HG03469 (cell line): ENCODE measurements around the gene ZNF683.

Experiments used
- ATAC-seq: cut with Tn5 transposase; IDR thresholded peaks from one replicate; pipeline ENCODE4 v1.9.1; 2021; ENCODE audit warnings: mild to moderate bottlenecking, moderate library complexity, moderate number of reproducible peaks; ENCODE audit not compliant: unreplicated experiment

ZNF683 gene

DNA sequence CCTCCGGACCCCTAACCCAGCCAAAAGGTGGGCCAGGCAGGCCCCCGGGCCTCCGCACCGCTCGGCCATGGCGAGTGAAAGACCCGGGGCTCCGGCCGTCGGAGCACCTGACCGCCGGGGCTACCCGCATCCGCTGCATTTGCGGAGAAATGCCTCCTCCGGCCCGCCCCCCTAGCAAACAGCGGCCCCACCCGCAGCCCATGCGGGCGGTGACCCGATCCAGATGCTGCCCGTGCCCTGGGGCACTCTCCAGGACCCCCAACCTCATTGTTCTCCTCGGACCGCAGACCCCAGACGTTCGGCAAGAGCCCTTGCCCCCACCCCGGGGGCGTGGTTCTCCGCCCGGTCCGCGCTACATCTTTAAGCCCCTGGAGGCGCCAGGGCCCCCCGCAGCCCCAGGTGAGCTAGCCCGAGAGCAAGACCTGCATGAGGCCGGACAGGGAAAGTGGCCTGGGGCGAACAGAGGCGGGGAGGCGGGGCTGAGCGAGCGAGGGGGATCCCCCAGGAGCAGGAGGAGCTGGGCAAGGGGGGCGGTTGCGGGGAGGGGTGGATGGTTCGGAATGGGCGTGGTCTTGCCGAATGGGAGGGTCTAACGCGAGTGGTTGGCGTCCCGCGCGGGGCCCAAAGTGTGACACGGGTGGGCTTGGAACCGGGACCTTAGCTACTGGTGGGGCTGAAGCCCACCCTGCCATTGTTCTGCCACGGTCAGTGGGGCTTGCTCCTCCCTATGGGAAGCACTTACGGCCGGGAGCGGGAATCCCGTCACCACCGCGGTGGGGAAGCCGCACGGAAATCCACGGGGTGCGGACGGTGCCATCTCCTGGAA, 12.4 kb downstream of the ZNF683 start:
- no peak for ATAC-seq

DNA sequence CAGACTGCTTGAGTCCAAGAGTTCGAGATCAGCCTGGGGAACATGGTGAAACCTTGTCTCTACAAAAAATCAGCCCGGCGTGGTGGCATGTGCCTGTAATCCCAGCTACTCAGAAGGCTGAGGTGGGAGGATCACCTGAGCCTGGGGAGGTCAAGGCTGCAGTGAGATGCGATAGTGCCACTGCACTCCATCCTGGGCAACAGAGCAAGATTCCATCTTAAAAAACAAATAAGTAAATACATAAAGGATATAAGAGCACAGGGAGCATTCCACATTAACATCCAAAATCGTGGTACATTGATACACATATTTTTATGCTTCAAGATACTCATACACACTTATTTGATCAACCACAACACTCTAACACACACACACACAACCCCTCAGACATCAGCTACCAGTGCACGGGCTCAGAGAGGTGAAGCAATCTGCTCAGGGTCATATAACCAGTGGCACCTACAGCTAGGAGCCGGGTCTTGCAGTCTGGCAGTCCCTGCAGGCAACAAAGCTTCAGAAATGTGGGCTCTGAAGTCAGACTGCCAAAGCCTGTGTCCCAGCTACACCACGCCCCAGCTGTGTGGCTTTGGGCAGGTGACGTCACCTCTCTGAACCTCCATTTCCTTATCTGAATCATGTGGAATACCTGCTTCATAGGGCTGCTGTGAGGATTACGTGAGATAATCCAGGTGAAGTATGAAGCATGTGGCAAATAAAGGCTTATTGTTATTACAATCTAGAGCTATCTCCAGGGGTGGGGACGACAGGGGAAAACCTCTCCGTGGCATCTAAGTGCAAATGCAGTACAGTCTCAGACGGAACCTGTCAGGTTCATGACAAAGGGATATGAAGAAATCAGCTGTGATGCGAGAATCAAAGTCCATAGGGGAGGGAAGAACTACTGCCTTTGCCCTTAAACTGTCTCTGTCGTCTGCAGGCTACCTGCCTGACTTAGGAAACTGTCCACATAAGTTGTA, 13.9 kb downstream of the ZNF683 start:
- no peak for ATAC-seq

DNA sequence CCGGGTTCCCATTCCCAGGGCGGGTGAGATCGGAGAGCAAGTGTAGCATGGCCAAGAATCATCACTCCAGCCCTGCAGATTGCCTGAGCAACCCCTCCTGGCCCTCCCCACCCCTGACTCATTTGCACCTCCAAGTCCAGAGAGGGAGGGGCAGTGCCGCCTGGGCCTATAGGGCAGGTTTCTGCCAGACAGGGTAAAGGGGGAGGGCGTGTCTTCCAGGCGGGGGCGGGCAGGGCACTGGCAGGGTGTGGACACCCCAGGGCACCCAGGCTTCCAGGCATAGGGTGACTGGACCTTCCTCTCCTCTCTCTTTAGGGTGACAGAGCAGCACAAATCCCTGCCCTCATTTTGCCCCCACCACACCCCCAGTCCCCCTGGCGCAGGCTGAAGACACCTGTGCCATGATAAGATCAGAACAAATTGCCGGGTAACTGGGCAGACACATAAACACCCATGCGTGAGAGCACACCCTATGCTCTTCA, 15.4 kb downstream of the ZNF683 start:
- ATAC-seq: no peak

DNA sequence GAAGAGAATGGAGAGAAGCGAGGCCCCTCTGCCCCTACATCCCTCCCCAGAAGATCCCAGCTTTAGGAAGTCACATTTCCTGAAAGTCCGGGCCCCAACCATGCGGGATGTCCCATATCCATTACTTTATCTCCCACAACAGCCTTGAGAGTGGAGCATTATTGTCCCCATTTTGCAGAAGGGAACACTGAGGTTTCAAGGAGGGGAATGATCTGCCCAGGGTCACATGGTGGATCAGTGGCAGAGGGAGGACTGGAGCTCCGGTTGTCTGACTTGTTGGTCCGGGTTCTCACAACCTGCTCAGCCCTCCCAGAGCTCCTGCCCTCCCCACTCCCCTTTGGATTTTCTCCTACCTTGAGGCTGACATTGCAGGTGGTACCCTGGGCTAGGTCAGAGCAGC, 16.4 kb downstream of the ZNF683 start:
- no peak for ATAC-seq

DNA sequence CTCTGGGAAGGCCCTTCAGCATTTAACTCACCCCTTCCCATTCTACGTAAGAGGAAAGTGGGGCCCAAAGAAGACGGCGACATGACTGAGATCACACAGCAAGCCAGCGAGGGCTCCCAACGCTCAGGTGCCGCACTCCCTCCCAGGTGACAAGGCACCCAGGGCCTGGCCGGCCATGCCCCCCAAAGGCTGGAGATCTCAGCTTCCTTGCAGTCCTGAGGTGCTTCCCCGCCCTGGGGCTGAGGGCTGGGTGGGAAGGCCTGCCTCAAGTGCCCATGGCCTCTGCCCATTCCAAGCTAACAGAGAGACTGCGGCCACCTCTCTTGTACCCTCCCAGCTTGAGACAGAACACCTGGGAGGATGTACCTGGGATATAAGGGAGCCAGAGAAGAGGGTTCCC, 17.6 kb downstream of the ZNF683 start:
- no peak for ATAC-seq

DNA sequence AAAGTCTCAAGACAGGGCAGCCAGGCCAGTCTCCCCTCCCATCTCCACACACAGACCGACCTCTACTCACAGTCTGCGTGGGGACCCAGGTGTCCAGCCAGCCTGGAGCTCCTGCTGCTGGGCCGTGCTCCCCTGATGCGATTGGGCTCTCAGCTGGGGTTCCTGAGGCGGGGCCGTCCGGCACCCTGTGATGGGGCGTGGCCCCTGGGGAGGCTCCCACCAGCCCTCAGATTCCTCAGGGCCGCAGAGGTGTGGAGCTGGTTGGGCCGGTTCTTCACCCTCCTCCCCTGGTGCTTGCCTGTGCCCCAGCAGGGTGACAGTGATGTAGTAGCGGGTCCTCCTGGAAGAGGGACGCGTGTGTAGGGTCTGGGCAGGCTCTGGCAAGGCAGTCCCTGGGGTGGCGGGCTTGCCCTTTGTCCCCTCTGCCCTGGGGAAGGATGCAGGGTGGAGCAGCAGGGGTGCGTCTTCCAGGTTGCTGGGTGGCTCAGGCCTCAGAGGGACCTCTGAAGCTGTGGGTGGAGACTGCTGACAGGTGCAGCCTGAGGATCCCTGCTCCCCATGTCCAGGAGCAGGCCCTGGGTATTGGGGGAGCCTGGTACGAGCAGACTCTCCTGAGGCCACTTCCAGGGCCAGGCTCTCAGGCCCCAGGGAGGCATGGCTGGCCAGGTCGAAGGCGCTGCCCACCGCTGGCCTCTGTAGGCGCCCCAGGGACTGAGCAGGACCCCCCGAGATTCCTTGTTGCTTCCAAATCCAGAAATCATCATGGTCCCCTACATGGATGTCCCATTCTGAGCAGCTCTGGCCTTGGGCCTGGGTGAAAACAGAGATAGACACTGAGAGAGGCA, 18.4 kb downstream of the ZNF683 start, which contains the start of gene CRYBG2:
TSS of gene CRYBG2 (minus strand) at position 155 of the 845 bp plus-strand sequence. CDS start 7,473 bp downstream, outside the sequence.
- ATAC-seq: no peak

DNA sequence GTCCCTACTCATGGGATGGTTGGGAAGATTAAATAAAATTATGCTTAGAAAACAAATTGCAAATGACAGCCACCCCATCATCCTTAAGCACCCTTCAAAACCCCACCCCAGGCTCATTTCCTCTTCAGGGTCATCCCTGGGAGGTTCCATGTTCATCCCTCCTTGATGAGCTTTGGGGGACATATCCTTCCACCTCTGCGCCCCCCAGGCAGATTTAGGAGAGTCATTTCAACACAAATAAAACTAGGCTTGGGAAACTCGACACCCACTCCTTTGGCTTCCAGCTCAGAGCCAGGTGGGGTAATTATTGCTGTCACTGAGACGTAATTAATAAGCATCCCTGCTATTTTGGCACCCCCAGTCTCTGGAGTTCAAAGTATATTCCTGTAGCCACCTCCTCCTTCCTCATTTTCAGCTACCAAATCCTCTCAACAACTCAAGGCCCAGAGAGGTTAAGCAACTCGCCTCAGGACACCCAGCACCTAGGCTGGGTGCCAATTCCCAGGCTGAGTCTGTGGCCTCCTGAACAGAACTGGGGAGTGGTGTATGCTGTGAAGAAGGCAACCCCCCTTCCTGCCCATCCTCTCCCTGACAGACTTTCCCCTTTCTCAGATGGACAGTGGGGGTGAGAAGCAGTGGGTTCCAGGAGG, 19.2 kb downstream of the ZNF683 start:
- no peak for ATAC-seq

DNA sequence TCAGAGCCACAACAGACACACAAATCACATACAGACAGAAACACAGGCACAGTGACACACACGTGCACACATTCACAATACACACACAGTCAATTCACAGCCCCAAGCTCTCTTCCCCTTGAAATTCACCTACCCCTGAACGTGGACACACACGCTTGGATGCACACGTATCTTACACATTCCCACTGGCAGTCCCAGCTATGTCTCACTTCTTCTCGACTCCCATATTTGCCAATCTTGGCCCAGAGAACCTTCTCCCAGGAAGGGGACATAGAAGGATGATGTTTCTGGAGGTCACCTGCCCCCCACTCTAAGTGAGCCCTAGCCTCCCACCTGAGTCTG, 20.2 kb downstream of the ZNF683 start:
- ATAC-seq: no peak

DNA sequence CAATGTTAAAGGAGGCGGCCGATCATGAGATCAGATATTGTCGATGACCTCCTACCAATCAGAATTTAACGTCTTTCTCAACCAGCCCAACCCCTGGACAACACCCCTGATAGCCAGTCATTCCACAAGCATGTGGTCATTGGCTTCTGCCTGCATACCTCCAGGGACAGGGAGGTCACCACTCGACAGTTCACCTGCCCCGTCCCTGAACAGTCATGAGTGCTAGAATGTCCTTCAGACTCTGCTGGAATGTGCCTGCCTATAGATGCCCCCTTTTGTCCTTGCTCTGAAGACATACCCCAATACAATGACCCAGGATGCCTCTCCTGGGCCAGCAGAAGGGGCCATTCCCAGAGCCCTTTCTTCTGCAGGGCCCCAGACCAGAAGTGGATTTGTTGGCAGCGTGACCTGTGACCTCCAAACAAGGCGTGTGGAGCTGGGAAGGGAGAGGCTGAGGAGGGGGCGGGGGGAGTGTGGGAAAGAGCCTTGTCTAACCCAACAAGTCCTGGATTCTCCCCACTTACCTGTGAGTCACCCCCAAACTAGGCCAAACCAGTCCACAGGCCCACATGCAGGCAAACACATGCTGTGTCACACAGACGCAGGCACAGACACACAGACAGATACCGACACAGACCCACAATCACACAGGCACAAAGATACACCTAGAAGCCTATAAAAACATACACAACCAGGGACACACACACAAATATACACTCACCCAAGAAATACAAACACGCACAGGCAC, 20.8 kb downstream of the ZNF683 start:
- no peak for ATAC-seq

DNA sequence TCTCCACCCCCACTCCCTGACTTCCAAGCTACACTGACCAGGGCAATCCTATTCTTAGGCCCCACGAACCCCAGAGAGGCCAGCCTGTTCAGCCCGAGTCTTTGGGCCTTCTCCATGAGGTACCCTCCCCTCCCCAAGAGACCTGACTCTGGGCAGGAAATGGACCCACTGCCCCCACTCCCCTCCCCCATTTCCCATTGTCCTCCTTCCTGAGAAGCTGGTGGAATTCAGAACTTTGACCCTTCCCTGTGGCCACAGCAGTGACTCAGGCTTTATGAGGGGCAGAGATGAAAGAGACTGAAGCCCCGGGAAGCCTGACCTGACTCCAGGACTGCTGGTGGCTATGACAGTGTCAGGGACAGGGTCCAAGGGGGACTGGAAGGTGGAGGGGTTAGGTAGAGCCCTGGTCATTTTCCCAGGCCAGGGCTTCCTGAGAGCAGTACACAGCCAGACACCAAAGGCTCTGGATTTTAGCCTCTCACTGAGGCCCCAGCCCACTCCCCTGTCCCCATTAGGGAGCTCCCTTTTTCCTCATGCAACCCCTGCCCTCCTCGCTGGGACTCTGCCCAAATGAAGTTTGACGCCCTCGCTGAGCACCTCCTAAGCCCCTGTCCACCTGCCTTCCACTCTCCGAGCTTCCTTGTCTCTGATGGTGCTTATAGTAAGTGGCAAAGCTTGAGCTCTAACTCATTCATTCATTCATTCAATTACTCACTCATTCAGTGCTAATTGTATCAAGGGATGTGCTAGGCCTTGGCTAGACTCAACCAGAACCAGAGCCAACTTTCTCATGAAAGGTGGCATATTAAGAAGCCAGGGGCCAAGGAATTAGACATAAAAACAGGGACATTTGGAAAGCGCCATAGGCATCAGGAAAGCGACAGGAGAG, 21.6 kb downstream of the ZNF683 start:
- no peak for ATAC-seq

DNA sequence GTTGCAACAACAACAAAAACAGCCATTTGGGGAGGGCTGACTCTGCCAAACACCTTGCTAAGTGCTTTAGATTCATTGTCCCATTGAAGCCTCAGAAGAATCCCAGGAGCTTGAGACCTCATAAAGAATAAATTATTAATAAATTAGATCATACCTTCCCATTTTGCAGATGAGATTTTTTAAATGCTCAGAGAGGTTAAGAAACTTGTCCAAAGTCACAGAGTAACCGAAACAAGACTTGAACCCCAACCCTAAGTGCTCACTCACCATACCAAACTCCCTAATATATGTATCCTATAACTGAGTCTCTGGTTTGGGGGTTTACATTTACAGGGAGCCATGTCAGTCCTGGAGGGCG, 22.2 kb downstream of the ZNF683 start:
- no peak for ATAC-seq

DNA sequence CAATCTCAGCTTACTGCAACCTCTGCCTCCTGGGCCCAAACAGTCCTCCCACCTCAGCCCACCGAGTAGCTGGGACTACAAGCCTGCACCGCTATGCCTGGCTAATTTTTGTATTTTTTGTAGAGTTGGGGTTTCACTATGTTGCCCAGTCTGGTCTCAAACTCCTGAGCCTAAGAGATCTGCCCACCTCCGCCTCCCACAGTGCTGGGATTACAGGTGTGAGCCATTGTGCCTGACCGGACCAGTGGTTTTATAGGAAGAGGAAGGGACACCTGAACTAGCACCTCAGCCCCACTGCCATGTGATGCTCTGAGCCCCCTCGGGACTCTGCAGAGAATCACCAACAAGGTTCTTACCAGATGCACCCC, 22.7 kb downstream of the ZNF683 start:
- no peak for ATAC-seq

DNA sequence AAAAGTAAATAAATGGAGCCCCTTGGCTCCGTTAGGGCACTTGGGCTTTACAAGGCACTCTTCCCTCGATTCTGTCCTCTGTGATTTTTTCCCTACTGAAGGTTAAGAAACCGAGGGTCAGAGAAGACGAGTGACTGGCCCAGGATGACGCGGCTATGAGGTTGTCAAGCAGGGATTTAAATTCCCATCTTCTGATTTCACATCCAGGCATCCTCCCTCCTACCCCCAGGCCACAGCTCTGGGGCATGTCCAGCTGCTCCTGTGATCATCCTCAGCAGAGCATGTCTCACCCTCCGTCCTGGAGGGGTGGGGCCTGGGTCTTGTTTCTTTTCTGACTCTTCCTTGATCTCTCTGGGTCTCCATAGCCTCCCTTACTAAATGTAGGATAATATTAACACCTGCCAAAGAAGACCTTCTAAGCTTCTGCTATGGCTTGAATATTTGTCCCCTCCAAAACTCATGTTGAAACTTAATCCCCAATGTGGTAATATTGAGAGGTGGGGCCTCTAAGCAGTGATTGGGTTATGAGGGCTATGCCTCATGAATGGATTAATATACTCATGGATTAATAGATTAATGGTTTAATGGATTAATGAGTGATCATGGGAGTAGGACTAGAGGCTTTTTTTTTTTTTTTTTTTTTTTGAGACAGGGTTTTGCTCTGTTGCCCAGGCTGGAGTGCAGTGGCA, 23.2 kb downstream of the ZNF683 start:
- ATAC-seq: no peak

DNA sequence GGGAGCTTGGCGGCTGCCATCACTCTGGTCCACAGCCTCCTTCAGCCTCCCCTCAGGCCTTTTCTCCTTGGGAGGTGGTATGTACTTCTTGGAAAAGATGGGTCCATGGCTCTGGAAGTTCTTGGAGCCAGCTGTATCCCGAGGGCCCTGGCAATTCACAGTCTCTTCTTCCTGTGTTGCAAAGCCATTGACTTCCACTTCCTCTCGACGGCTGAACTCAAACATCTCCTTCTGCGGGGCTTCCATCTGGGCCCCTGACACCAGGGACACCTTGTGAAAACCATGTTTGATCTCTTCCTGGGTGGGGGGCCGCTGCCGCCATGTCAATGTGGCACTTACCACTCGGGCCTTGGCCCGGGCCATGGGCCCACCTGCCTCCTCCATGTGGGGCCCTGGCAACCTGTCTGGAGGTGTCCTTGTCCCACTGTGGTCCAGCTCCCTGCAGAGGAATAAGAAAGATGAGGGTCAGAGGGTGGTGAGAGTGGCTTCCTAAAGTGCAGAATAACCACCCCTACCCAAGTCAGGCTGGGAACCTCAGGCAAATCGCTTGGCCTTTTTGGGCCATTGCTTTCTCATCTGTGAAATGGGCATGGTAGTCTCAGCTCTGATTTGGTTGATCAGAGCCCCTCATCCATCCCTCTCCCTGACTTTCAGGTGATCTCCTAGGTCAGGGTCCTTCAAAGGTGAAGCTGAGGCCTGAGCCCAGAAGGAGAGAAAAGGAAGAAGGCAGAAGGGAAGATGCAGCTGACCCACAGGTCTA, 26.1 kb downstream of the ZNF683 start:
- no peak for ATAC-seq

DNA sequence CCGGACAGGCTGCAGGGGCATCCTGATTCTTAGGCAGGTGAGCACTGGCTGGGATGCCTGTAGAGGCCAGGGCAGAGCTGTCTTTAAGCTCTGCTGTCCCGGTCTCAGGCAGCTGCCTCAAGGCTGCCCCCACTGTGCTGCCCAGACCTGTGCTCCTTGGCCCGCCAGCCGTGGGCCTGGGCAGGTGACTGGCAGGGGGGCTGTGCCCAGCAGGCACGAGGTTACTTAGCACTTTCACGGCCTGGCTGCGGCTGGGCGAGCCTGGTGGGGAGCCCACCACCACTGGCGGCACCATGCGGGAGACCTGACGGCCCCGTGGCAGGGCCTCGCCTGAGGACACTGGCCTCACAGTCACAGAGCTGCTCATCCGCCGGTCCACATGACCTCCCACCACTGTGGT, 26.8 kb downstream of the ZNF683 start:
- no peak for ATAC-seq

DNA sequence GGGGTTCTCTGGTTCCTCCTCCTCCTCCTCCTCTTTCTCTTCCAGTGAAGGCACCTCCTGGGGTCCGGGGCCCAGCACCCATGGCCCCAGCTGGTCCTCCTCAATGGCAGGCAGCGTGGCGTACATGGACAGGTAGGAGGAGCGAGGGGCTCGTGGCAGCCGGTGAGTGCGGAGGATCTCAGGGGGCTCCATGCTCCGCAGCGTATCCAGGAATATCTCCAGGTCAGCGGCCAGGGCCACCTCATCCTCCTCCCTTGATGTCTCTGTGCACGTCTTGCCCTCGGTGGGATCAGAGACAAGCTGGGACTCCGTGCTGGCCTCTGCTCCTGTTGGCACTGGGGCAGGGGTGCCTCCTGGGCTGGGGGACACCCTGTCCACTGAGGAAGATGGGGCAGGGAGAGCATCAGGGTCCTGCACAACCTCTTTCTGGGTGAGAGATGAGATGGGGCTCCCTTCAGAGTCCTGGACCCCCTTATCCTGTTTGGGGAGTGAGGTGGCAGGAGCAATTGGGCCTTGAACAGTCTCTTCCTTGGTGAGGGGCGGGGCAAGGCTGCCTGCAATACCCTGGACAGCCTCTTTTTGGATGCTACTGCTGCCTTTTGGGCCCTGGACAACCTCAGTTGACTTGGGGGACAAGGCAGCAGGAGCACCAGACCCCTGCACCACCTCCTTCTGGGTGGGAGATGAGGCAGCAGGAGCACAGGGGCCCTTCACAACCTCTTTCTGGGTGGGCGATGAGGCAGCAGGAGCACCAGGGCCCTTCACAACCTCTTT, 28.2 kb downstream of the ZNF683 start:
- ATAC-seq: no peak

DNA sequence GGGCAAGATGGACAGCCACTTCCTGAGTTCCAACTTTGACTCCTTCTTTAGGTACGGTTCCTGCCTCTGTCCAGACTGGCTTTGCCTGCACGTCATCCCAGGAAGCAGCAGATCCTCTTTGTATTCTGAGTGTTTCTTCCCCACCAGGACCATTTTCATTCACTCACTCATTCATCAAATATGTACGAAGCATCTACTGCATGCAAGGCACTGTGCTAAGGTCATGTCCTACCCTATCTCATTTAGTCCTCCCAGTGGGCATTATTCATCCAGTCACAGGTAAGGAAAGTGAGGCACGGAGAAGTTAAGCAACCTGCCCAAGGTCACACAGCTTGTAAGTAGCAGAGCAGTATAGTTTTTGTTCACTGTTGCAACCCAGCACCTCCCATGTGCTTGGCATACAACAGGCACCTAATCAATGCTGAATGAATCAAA, 32.5 kb downstream of the ZNF683 start:
- ATAC-seq: no peak
